ENCODE data around the gene MDGA2.

The MDGA2 gene

DNA sequence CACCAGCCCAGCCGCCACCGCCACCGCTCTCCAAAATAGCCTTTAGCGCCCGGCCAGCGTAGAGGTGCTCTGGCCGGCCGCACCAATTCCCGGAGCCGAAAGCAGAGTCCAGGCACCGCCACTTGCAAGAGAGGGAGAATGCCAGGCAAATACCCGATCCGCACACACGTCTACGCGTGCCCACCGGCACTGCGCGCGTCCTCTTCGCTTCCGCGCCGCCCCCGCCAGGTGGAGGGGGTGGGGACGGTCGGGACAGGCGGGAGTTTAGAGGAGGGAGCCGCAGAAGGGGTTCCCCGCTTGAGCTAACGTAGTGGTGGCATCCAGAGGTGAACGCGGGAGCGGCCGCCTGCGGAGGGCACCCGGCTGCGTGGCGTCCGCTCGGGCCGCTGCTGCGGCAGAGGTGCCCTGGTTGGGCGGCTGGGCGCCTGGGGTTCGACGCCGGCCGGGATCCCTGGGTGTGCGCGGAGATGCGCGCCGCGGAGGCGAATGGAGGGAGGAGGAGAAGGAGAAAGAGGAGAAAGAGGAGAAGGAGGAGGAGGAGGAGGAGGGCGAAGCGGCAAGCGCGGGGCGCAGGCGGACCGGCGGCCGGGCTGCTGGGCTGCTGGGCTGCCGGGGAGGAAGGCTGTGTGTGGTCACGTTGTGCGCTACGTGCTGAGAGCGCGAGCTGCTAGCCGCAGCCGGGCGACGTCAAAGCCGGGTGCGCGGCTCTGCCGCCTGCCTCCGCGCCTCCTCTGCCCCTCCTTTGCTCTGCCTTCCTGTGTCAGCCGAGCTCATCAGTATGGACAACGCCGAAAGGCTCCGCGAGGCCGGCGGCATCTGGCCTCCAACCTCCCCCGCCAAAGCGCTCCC lies at the start of gene MDGA2:
Gene MDGA2 (minus strand): TSS at position 140 of the 849 bp plus-strand sequence.
- H3K27ac ChIP-seq: no peak within 1 kb of the TSS
- TF ChIP-seq, protein P1, sequence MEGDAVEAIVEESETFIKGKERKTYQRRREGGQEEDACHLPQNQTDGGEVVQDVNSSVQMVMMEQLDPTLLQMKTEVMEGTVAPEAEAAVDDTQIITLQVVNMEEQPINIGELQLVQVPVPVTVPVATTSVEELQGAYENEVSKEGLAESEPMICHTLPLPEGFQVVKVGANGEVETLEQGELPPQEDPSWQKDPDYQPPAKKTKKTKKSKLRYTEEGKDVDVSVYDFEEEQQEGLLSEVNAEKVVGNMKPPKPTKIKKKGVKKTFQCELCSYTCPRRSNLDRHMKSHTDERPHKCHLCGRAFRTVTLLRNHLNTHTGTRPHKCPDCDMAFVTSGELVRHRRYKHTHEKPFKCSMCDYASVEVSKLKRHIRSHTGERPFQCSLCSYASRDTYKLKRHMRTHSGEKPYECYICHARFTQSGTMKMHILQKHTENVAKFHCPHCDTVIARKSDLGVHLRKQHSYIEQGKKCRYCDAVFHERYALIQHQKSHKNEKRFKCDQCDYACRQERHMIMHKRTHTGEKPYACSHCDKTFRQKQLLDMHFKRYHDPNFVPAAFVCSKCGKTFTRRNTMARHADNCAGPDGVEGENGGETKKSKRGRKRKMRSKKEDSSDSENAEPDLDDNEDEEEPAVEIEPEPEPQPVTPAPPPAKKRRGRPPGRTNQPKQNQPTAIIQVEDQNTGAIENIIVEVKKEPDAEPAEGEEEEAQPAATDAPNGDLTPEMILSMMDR (conservative IDR thresholded peaks at IDR 0.05): no peak
- no peak for TF ChIP-seq ZFX (IDR thresholded peaks at IDR 0.05)

DNA sequence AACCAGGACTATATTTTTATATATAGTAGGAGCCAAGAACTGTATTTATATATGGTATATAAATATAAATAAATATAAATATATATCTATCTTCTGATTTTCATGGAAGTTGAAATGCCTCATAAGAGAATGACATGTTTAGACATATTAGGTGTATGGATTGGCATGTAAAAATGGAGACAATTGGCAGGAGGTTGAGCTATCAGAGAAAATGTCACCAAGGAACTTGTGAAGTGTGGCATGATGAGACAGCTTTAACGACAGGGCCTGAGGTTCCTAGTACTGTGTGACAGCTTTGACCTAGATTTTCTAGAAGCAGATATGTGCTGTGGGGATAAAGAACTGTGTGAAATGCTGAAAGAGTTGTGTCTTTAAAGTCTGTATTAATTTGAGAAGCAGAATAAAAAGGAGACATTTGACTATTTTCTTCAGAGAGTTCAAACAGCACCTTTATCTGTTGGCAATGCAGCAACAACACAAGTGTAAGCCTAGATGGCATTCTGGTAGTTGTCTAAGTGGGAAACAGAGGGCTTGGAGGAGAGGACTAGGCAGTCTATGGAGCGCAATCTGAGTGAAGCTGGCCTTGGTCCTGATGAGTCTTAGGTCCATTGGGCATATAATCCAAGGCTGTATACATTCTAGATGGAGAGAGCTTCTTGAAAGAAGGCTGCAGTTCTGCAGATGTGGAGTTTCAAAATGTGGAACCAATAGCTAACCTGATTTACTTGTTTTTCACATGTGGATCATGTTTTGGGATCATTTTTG lies 47.7 kb upstream of the MDGA2 start:
- TF ChIP-seq, protein P1 (conservative IDR thresholded peaks at IDR 0.05): no peak
- TF ChIP-seq ZFX (IDR thresholded peaks at IDR 0.05): no peak

DNA sequence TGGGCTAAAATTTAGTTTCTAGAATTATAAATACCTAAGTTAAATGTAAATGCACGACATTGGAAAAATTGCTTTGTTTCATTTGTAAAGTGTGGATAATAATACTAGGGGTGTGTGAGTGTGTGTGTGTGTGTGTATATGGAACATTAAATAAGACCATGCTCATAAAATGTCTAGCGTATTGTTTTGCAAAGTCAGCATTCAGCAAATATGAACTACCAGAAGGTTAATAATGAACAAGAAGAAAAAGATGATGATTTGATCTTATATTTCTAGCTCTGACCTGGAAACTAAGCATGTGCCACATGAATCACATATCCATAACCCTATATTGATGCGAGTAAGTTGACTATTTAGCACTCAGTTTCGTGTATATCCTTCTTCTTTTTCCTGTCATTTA lies 44.9 kb upstream of the MDGA2 start:
- TF ChIP-seq, protein P1 (conservative IDR thresholded peaks at IDR 0.05): no peak
- TF ChIP-seq ZFX (IDR thresholded peaks at IDR 0.05): no peak
- no peak overlapping the region for H3K27ac ChIP-seq

More for the DNA sequence above, 47.7 kb upstream of the MDGA2 start:
- H3K27ac ChIP-seq: no peak overlapping the region

DNA sequence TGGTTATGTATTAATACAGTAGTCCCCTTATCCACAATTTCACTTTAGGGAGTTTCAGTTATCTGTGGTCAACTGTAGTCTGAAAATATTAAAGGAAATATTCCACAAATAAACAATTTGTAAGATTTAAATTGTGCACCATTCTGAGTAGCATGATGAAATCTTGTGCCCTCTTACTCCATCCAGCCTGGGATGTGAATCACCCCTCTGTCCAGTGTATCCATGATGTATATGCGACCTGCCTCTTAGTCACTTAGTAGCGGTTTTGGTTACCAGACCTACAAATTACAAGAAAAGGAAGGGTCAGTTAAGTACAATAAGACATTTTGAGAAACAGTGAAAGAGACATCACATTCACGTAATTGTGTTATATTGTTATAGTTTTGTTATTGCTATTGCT lies 39.9 kb upstream of the MDGA2 start:
- H3K27ac ChIP-seq: no peak overlapping the region
- TF ChIP-seq, protein P1 (conservative IDR thresholded peaks at IDR 0.05): no peak
- no peak for TF ChIP-seq ZFX (IDR thresholded peaks at IDR 0.05)

DNA sequence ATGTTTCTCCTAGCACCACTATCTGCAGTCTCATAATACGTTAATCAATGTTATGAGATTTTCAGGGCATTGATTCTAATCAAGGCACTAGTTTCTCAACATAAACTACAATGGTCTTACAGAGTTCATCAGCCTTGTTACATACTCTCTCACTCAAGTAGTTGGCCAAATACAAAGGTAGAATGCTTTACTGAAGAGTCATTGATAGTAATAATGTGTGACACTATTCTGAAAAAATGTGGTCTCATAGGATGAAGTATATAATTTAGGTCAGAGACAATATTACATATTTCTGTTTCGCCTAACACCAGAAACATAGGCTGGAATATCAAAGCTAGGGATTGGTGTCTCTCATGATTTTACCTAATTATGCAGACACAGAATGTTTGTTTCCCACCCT lies 35.2 kb upstream of the MDGA2 start:
- H3K27ac ChIP-seq: no peak overlapping the region
- no peak for TF ChIP-seq ZFX (IDR thresholded peaks at IDR 0.05)
- TF ChIP-seq, protein P1 (conservative IDR thresholded peaks at IDR 0.05): no peak

DNA sequence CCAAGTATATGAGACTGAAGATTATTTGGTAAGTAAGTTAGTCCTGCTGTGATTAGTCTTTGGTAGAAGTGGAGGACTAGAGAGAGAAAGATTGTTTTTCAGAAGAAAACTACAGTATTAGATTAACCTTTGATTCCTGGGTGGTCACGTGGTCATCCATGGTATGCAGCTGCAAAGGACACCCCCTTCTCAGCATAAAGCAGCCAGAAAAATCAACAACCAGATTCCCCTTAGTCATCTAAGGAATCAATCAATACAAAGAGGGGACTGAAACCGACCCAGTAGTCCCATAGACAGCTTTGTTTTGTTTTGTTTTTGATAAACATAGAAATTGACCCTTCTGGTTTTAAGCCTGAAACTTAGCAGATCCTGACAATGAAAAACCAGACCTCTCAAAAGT lies 30.3 kb upstream of the MDGA2 start:
- H3K27ac ChIP-seq: no peak overlapping the region
- TF ChIP-seq, protein P1 (conservative IDR thresholded peaks at IDR 0.05): no peak
- TF ChIP-seq ZFX (IDR thresholded peaks at IDR 0.05): no peak

DNA sequence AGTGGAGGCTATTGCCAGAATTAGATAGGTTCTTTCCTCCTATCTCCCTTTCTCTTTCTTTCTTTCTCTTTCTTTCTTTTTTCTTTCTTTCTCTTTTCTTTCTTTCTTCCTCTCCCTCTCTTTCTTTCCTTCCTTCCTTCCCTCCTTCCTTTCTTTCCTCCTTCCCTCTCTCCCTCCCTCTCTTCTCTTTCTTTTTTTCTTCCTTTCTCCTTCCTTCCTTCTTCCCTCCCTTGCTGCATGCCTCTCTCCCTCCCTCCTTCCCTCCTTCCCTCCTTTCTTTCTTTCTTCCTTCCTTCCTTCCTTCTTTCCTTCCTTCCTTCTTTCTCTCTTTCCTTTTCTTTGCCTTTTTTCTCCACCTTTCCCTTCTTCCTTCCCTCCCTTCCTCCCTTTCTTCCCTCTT lies 16.4 kb upstream of the MDGA2 start:
- no peak for TF ChIP-seq ZFX (IDR thresholded peaks at IDR 0.05)
- TF ChIP-seq, protein P1 (conservative IDR thresholded peaks at IDR 0.05): no peak
- H3K27ac ChIP-seq: no peak overlapping the region

Measured in C4-2B (cell line).